HG02798 (cell line): Measurements from ENCODE around the gene CDCA7L.
"Not testable (repeated sequence)": the region's sequence is repeated elsewhere in the genome, so short reads cannot be mapped to it uniquely, and the experiment has no call there.

Source experiments
- ATAC-seq: cut with Tn5 transposase; IDR thresholded peaks from one replicate; pipeline ENCODE4 v1.9.1; 2021; ENCODE audit warnings: mild to moderate bottlenecking; ENCODE audit not compliant: unreplicated experiment, poor library complexity

Gene CDCA7L

DNA sequence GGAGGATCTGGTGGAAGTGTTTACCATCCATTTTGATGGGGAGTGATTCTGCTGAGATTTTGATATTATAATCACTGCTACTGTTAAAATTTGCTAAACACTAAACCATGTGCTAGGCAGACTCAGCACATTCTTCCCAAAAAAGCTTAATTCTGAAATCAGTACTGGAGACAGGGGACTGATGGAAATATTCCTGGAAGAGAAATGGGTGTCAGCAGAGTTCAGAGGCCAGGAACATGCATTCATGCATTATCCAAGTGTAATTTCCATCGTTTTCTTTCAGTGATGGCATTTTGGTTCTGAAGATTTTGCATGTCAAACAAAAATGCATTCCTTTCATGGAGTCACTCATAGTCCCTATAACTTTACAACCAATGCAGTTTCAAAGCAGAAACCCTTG is 79.0 kb downstream of the CDCA7L start:
- no peak for ATAC-seq

GRCh38 chr7:21865631-21866204 is 80.0 kb downstream of the CDCA7L start:
- not testable (repeated sequence) for ATAC-seq

- ATAC-seq: no peak
These were observed 94.1 kb downstream of the CDCA7L start for GRCh38 chr7:21851559-21851967.
